HL-60 (cell line): ENCODE results near the gene SCO2.
A peak's percentile ranks its signal among the peaks of the same experiment; 100 is the strongest.

Experiments
- DNase-seq, 2 experiments: peaks; one replicate each; pipeline ENCODE4 v3.0.0-alpha.2; 2010 to 2020; ENCODE audit warnings: low read depth in 1 of 2, low spot score in 1 of 2
- H3K27ac ChIP-seq: fragments of 250-450 bp; sonication (Bioruptor Pico); replicated peaks from 2 replicates; pipeline ENCODE4 v1.5.1; 2020; ENCODE audit warnings: mild to moderate bottlenecking, moderate library complexity
- H3K27me3 ChIP-seq: fragments of 250-450 bp; sonication (Bioruptor Pico); 2 replicates; pipeline ENCODE4 v1.5.1; 2021; ENCODE audit warnings: mild to moderate bottlenecking, moderate library complexity; ENCODE audit not compliant: insufficient read depth, poor library complexity, severe bottlenecking
- H3K4me3 ChIP-seq: replicated peaks from 2 replicates; pipeline ENCODE4 v1.5.1; 2011; ENCODE audit warnings: mild to moderate bottlenecking, control low read depth, low read length; ENCODE audit not compliant: insufficient read depth
- GABPA ChIP-seq: IDR thresholded peaks from 2 replicates; pipeline ENCODE4 v1.6.1; 2012; ENCODE audit warnings: low read depth
- POLR2AphosphoS5 ChIP-seq: IDR thresholded peaks from 2 replicates; pipeline ENCODE4 v1.6.1; 2012; ENCODE audit warnings: low read depth
- SPI1 ChIP-seq: IDR thresholded peaks from 2 replicates; pipeline ENCODE4 v1.6.1; 2012; ENCODE audit warnings: low read depth, mild to moderate bottlenecking, borderline replicate concordance
- TF ChIP-seq, protein P1 (sequence below): IDR thresholded peaks from 2 replicates; pipeline ENCODE4 v1.6.1; 2012; ENCODE audit warnings: low read depth; ENCODE audit not compliant: insufficient replicate concordance
- TF ChIP-seq, protein P2 (sequence below): IDR thresholded peaks from one replicate; pipeline ENCODE4 v1.5.1; 2011; ENCODE audit warnings: low read length, control low read depth, inconsistent platforms; ENCODE audit not compliant: insufficient read depth

Gene SCO2

DNA sequence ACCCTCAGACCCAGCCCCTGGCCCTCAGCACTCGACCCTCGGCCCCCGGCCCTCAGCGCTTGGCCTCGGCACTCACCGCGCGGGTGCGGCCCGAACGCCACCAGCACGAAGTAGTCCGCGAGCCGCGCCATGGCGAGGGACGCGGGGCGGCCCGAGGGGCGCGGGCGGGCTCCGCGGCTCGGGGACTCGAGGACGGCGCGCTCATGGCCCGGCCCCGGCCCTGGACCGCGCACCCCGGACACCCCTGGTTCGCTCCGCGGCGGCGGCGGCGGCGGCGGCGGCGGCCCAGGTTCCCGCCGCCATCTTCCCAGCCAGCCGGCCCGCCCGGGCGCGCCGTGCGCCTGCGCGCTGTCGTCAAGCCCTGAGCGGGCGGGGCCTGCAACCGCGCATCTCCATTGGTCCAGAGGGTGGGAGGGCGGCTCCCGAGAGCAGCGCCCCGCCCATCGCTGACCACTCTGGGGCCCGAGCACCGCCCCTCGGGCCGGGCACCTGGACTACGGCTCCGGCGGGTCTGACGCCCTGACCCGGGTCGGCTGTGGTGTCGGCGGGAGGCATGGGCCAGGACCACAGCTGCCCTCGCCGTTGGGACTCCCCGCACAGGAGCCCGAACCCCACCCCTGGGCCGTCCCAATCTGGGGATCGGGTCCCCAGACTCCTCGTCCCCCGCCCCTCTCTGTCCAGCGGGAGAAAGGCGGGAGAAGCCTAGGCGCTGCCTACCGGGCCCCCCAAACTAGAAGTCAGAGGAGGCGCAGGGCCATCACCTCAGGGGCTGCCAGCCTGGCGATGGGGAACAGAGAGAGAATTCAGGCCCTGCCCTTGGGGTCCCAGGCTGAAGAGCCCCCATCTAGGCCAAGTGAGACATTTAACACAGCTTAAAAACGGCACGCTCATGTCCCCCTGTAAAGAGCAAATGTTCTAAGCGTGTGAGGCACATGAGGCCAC is 50.4 kb downstream of the SCO2 start, which contains the start of gene SBF1:
SBF1 (minus strand) TSS at position 326 of the 942 bp plus-strand sequence; CDS start at position 131, 195 bp downstream.
- peaks cover 9% of the 10 kb centered on the region for H3K27me3 ChIP-seq
- peak within 1 kb of the TSS; percentile 47 for H3K27ac ChIP-seq
- peak within 1 kb of the TSS; percentile 64 for H3K4me3 ChIP-seq
- TF ChIP-seq POLR2AphosphoS5: no peak
- TF ChIP-seq, protein P1, sequence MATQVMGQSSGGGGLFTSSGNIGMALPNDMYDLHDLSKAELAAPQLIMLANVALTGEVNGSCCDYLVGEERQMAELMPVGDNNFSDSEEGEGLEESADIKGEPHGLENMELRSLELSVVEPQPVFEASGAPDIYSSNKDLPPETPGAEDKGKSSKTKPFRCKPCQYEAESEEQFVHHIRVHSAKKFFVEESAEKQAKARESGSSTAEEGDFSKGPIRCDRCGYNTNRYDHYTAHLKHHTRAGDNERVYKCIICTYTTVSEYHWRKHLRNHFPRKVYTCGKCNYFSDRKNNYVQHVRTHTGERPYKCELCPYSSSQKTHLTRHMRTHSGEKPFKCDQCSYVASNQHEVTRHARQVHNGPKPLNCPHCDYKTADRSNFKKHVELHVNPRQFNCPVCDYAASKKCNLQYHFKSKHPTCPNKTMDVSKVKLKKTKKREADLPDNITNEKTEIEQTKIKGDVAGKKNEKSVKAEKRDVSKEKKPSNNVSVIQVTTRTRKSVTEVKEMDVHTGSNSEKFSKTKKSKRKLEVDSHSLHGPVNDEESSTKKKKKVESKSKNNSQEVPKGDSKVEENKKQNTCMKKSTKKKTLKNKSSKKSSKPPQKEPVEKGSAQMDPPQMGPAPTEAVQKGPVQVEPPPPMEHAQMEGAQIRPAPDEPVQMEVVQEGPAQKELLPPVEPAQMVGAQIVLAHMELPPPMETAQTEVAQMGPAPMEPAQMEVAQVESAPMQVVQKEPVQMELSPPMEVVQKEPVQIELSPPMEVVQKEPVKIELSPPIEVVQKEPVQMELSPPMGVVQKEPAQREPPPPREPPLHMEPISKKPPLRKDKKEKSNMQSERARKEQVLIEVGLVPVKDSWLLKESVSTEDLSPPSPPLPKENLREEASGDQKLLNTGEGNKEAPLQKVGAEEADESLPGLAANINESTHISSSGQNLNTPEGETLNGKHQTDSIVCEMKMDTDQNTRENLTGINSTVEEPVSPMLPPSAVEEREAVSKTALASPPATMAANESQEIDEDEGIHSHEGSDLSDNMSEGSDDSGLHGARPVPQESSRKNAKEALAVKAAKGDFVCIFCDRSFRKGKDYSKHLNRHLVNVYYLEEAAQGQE: no peak
- no peak for TF ChIP-seq SPI1
- TF ChIP-seq, protein P2, sequence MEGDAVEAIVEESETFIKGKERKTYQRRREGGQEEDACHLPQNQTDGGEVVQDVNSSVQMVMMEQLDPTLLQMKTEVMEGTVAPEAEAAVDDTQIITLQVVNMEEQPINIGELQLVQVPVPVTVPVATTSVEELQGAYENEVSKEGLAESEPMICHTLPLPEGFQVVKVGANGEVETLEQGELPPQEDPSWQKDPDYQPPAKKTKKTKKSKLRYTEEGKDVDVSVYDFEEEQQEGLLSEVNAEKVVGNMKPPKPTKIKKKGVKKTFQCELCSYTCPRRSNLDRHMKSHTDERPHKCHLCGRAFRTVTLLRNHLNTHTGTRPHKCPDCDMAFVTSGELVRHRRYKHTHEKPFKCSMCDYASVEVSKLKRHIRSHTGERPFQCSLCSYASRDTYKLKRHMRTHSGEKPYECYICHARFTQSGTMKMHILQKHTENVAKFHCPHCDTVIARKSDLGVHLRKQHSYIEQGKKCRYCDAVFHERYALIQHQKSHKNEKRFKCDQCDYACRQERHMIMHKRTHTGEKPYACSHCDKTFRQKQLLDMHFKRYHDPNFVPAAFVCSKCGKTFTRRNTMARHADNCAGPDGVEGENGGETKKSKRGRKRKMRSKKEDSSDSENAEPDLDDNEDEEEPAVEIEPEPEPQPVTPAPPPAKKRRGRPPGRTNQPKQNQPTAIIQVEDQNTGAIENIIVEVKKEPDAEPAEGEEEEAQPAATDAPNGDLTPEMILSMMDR: no peak
- no peak for TF ChIP-seq GABPA
- DNase-seq: peak; percentile 75 to 81

DNA sequence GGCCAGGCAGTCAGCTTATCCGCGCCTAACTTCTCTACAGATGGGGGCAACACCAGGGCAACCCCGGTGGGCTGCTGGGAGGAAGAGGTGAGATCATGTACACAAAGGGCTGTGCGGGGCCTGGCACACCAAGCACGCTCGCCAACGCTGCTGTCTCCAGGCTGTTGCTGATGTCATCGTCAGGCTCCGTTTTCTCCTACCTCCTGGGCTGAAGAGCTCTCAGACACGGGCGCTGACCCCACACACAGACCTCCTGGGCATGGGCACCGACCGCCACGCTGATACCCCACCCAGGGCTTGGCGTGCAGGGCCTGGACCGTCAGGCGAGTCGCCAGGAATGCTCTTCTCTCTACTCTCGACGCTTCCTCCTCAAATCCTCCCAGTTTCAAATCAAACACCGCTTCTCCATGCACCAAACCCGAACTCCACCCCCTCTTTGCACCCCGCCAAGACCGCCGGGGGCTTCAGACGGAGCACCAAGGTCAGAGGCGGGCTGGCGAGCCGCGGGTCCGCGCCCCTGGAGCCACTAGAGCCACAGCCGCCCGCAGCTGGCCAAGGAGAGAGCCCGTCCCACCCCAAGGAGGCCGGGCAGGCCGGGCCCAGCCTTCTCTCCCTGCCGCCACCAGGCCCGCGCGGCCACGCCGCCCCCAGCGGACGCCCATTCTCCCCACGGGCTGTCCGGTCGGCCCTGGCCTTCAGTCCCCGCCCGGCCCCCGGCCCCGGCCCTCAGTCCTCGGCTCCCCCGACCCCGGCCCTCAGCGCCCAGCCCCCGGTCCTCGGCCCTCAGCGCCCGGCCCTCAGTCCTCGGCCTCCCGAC is 51.3 kb downstream of the SCO2 start:
- Histone ChIP-seq H3K4me3 (peak overlapping the region; percentile 63), H3K27ac (peak overlapping the region; percentile 15; the same call in 1 of the 2 replicates), H3K27me3 (peaks cover 2% of the 10 kb centered on the region)
- TF ChIP-seq GABPA: no peak
- TF ChIP-seq SPI1: no peak
- TF ChIP-seq, protein P2: no peak
- TF ChIP-seq POLR2AphosphoS5: no peak
- TF ChIP-seq, protein P1: no peak
- DNase-seq: peak in 1 of 2 experiments; percentile 12
